Measurements from ENCODE around the gene PLXNA4. TPM values are rescaled to one million over a fixed set of nuclear protein-coding genes. Genes with fewer than 3 reads are reported as not detected.

PLXNA4 gene
- total RNA-seq, 1 donor from 2014 or later, result 0.38 TPM

DNA sequence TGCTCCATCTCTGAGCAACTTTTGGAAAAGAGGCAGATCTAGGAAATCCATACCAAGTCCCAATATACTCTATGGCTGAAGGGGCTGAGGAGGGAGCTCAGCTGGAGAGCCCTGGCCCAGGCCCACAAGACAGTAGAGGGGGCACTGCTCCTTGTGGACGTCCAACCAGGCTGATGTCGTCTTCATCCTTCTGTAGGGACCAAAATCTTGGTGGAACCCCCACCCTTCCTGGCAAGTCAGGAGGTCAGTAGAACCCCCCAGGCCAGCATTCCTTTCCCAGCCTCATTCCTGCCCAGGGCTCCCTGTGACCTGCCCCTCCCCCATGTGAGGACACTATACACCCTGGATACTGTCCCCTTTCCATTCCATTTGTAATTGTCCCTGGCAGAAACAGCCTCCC is 152.0 kb downstream of the PLXNA4 start:
- Mint-ChIP-seq H3K9me3 (ENCODE audit: low read depth) (peaks cover 3% of the 10 kb centered on the region), H3K36me3 (ENCODE audit: insufficient read depth) (no peaks in the 10 kb centered on the region), H3K4me3 (ENCODE audit: low read depth) (no peak overlapping the region), H3K4me1 (ENCODE audit: low read depth) (no peaks in the 10 kb centered on the region), H3K27me3 (peaks cover 21% of the 10 kb centered on the region), H3K27ac (no peak overlapping the region)
- no peak for DNase-seq (ENCODE audit: low spot score, unreplicated experiment)
- TF ChIP-seq, protein P1, sequence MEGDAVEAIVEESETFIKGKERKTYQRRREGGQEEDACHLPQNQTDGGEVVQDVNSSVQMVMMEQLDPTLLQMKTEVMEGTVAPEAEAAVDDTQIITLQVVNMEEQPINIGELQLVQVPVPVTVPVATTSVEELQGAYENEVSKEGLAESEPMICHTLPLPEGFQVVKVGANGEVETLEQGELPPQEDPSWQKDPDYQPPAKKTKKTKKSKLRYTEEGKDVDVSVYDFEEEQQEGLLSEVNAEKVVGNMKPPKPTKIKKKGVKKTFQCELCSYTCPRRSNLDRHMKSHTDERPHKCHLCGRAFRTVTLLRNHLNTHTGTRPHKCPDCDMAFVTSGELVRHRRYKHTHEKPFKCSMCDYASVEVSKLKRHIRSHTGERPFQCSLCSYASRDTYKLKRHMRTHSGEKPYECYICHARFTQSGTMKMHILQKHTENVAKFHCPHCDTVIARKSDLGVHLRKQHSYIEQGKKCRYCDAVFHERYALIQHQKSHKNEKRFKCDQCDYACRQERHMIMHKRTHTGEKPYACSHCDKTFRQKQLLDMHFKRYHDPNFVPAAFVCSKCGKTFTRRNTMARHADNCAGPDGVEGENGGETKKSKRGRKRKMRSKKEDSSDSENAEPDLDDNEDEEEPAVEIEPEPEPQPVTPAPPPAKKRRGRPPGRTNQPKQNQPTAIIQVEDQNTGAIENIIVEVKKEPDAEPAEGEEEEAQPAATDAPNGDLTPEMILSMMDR (IDR thresholded peaks at IDR 0.05; ENCODE audit: unreplicated experiment), result no peak

GRCh38 chr7:132423594-132424200 is 152.6 kb downstream of the PLXNA4 start:
- Mint-ChIP-seq H3K4me1 (ENCODE audit: low read depth) (peaks cover 2% of the 10 kb centered on the region), H3K27ac (no peak overlapping the region), H3K36me3 (ENCODE audit: insufficient read depth) (no peaks in the 10 kb centered on the region), H3K9me3 (ENCODE audit: low read depth) (peaks cover 3% of the 10 kb centered on the region), H3K27me3 (peaks cover 21% of the 10 kb centered on the region), H3K4me3 (ENCODE audit: low read depth) (no peak overlapping the region)
- DNase-seq (ENCODE audit: low spot score, unreplicated experiment), result no peak
- TF ChIP-seq, protein P1 (IDR thresholded peaks at IDR 0.05; ENCODE audit: unreplicated experiment), result no peak

DNA sequence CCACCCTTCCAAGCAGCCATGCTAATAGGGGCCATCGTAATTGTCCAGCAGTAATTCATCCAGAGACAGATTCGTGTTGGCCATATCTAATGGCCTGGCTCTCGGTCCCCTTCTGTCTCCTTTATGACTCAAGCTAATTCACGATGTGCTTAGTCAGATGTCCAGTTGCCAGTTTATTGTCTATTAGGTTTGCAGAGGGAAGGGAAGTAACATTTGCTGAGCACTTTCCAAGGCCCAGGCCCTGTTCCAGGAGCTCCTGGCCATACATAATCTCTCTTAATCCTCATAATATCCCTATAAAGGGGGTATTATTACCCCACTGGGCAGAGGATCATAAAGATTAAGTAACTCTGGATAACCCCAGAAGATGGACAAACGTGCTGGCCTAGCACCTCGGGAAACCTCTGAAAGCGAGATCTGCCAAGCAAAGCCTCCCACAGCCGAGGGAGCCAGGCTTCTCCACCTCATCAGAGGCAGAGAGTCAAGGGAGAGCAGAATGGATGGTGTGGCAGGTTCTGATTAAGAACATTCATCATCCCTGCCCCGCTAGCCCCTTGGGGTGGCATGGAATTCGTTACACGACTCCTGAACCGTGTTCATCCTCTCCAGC is 153.7 kb downstream of the PLXNA4 start:
- H3K9me3 Mint-ChIP-seq (ENCODE audit: low read depth), result peaks cover 3% of the 10 kb centered on the region
- no peaks in the 10 kb centered on the region for H3K36me3 Mint-ChIP-seq (ENCODE audit: insufficient read depth)
- peaks cover 2% of the 10 kb centered on the region for H3K4me1 Mint-ChIP-seq (ENCODE audit: low read depth)
- peaks cover 22% of the 10 kb centered on the region for H3K27me3 Mint-ChIP-seq
- H3K4me3 Mint-ChIP-seq (ENCODE audit: low read depth), result no peak overlapping the region
- DNase-seq (ENCODE audit: low spot score, unreplicated experiment), result no peak
- H3K27ac Mint-ChIP-seq, result no peak overlapping the region
- TF ChIP-seq, protein P1 (IDR thresholded peaks at IDR 0.05; ENCODE audit: unreplicated experiment), result no peak

GRCh38 chr7:132420527-132420926 is 155.7 kb downstream of the PLXNA4 start:
- no peak overlapping the region for H3K27ac Mint-ChIP-seq
- TF ChIP-seq, protein P1 (IDR thresholded peaks at IDR 0.05; ENCODE audit: unreplicated experiment), result no peak
- H3K9me3 Mint-ChIP-seq (ENCODE audit: low read depth), result peaks cover 3% of the 10 kb centered on the region
- DNase-seq (ENCODE audit: low spot score, unreplicated experiment), result no peak
- peaks cover 21% of the 10 kb centered on the region for H3K27me3 Mint-ChIP-seq
- H3K36me3 Mint-ChIP-seq (ENCODE audit: insufficient read depth), result no peaks in the 10 kb centered on the region
- no peak overlapping the region for H3K4me3 Mint-ChIP-seq (ENCODE audit: low read depth)
- peaks cover 7% of the 10 kb centered on the region for H3K4me1 Mint-ChIP-seq (ENCODE audit: low read depth)

DNA sequence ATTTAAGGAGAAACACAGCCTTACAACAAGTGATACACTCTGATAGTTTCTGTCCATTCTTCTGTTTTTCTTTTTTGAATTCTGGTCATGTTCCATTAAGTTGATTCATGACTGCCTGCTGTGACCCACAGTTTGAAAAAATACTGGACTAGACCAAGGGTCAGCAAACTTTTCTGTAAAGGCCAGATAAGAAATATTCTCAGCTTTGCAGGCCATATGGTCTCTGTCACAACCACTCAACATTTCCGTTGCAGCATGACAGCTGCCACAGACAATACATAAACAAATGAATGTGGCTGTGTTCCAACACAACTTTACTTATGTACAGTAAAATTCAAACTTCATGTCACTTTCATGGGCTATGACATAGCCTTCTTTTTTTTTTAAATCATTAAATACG is 156.7 kb downstream of the PLXNA4 start:
- Mint-ChIP-seq H3K4me3 (ENCODE audit: low read depth) (no peak overlapping the region), H3K27me3 (peaks cover 21% of the 10 kb centered on the region), H3K9me3 (ENCODE audit: low read depth) (peaks cover 3% of the 10 kb centered on the region), H3K27ac (no peak overlapping the region), H3K4me1 (ENCODE audit: low read depth) (peaks cover 7% of the 10 kb centered on the region), H3K36me3 (ENCODE audit: insufficient read depth) (no peaks in the 10 kb centered on the region)
- no peak for DNase-seq (ENCODE audit: low spot score, unreplicated experiment)
- TF ChIP-seq, protein P1 (IDR thresholded peaks at IDR 0.05; ENCODE audit: unreplicated experiment), result no peak

Measured in progenitor cell of endocrine pancreas (in vitro differentiated cells).